GM21529 (cell line): ENCODE results near the gene SIAH2.

Experiments used
- ATAC-seq: cut with Tn5 transposase; IDR thresholded peaks from one replicate; pipeline ENCODE4 v1.9.1; 2021; ENCODE audit not compliant: unreplicated experiment

The SIAH2 gene

DNA sequence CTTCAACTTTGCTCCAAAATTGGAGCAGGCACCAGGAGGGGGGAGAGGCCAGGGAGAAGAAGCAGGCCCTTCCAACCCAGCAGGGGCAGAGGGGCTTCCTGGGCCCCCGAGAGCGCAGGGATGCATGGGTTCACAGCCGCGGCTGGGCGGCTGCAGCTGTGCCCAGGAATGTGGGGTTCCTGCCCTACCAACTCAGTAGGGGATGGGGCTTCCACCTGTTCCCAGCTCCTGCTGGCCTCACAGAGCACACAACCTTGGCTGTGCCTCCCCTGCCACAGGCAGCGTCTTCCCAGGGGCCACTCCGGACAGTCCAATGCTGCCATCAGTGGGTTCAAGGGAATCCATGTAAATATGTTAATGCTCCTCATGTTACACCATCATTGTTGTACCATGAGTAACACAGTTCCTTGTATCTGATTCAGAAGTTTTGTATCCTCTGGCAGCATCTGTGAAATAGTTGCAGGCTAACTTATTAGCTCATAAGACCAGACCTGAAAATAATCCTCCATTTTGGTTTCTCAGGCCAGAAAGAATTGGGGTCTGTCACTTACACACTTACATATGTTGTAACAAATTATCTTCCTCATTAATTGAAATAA, 12.1 kb upstream of the SIAH2 start:
- no peak for ATAC-seq

DNA sequence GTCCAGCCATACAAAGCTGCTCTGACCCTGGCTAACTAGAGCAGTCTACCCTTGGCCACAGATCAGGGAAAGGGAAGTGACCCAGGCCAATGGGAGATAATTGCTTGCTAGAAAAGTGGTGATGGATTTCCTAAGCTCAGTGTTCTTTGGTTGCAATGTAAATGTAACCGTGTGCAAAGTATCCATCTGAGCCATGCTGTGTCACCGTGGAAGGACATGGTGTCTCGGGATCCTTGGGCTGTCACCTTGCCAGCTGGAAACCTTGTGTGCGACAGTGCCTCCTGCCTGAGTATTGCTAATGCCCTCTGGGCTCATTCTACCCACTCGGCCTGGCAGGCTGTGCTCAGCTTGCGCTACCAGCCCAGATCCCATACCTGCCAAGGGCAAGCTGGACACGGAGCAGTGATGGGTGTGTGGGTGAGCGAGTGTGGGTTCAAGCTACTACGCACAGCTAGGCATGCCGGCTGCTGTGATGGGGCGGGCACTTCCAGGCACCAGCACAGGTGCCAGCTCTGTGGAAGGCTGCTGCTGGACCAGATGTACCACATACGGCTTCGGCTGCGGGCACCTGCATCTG, 10.7 kb upstream of the SIAH2 start:
- ATAC-seq = no peak

DNA sequence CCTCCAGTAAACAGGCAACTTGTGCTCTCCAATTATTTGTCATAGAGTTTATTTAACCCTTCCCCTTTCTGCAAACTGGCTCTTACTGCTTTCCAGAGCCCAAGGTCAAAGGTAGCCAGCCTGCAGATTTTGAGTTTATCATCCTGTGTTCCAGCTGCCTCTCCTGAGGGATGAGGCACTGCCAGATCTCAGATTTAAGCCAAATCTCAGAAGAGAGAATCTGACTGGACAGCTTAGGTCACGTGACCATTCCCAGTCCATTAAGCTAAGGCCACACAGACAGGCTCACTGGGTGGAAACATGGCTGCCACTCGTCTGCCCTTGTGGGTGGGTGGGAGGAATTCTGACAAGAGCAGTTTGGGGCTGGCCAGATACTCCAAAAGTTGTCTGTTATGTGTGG, 8.6 kb upstream of the SIAH2 start:
- ATAC-seq = no peak

DNA sequence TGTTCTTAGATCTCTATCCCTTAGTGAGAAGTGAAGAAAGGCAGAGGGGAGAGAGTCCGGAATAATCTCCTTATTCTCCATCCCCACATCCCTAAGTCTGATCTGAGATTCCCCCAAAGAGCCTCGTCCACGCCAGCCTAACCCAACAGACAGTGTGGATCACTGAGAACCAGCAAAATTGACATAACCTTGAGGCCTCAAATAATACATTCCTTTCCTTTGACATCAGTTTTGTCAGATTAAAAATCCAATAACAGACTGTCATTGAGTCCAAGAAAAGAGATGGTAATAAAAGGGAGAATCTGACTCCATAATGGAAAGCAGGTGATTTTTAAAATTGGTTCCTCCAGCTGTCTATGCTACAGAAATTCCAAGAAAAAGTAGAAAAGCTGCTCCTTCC, 7.7 kb upstream of the SIAH2 start:
- ATAC-seq = no peak

DNA sequence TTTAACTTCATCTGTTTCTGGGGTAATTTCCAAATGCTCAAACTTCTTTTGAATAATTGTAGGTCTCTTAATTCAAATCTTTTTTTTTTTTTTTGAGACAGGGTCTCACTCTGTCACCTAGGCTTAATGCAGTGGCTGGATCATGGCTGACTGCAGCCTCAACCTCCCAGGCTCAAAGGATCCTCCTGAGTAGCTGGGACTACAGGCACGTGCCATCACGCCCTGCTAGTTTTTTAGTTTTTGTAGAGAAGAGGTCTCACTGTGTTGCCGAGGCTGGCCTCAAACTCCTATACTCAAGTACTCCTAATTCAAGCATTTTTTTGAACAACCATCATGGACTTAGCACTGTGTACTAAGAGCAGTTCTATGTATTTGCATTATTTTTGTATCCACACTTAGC, 3.8 kb upstream of the SIAH2 start:
- no peak for ATAC-seq

DNA sequence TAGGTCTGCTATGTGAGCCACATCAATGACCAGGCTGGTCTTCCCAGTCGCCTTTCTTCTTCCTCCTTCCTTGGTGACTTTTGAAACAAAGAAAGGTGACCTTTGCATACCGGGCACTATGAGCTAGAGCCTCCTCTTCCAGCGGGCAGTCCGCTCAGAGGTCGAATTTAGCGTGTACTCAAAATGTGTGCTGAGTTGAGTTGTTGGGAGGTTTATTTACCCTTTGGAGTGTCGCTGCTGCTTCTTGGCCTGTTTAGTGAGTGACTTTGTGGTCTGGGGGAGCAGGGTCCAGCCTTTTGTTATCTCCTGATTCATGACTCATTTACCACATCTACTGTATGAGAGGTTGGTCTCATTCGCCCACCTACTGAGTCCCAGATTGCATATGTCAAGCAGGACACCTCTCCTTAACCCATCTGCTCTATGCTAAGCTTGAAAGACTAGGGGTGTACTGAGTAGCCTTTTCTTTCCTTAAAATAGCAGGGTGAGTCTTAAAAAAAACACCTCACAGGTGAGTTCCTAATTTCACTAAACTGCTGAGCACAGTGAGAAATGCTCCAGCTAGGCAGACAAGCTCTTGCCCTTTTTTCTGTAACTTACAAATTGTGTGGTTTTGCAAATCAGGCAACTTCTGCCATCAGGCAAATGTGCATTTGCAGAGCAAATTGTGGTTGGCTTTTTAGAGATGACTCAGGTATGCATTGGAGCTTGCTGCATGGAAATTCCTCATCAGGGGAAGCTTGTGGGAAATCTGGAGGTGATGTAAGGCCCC, 3.2 kb upstream of the SIAH2 start:
- peak; percentile 20 for ATAC-seq

DNA sequence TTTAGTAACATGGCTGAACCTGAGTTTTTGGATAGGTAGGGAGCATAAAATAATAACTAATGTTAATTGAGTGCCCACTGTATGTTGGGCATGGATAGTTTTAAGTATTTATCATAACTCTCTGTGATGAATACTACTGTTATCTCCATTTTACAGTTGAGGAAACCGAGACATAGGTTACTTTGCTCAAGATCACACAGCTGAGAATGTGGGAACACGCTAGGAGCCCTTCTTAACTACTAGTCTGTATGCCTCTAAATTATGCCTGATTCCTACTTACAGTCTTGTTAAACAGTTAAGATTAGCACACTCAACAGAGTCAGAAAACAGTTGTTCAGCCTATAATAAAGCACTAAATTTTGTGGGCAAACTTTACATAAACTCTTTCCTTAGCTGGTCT, 2.0 kb upstream of the SIAH2 start:
- ATAC-seq = no peak

DNA sequence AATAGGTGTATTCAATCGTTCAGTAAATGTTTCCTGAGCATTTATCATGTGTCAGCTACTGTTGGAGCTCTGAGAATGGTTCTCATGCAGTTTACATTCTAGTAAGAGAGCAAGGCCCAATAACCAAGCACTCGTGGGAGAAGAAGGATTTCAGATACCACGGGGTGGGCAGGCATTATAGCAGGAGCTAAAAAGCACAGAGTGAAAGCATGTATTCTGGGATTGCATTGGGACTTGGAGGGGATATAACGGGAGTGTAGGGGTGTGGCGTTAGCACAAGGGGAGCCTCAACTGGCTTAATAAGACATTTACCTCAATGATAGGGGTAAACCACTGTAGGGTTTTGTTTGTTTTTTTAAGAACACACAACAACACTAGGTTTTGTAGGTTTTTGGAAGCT, 1.6 kb upstream of the SIAH2 start:
- no peak for ATAC-seq

DNA sequence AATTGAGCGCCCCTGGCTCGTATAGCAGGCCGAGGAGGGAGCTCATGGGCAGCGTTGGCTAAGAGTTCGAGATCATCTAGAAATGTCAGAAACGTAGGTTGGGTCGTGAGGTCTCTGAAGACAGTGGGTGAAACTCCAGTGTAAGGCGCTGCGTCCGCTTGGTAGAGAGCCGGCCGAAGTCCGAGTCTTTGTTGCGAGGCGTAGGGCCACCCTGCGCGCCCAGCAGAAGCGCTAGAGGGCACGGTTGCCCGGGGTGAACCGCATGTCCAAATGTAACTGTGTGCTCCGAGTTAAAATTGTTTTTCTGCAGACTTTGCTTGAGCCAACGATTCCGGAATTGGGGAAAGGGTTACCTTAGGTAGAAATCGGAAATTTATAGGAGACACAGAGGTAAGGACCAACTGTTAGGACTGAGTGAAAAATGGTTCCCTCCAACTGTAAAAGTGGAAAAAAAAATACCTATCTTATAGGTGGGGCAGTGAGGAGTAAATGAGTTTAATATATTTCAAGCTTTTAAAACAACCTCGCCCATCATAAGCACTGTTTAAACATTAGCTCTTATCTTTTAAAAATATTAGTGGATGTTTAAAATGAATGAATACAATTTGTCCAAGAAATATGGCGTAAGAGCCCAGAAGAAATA, 993 bp upstream of the SIAH2 start:
- peak; percentile 16 for ATAC-seq

DNA sequence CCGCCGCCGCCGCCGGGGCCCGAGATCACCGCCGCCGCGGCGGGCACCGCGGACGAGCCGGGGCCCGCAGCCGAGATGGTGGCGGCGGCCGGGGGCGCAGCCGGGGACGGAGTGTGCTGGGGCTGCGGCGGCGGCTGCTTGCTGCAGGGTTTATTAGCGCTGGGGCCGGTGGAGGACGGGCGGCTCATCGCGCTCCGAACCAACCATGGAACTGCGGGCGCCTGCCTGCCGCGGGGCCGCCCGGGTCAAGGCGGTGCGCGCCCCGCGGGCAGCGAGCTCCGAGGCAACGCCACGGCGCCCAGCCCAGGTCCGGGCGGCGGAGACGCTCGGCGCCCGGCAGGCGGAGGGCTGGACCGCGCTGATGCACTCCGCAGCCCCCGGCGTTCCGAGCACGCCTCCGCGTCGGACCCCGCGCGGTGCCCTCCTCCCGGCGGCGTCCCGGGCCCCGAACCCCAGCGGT, 277 bp downstream of the SIAH2 start:
- ATAC-seq = peak; percentile 3

DNA sequence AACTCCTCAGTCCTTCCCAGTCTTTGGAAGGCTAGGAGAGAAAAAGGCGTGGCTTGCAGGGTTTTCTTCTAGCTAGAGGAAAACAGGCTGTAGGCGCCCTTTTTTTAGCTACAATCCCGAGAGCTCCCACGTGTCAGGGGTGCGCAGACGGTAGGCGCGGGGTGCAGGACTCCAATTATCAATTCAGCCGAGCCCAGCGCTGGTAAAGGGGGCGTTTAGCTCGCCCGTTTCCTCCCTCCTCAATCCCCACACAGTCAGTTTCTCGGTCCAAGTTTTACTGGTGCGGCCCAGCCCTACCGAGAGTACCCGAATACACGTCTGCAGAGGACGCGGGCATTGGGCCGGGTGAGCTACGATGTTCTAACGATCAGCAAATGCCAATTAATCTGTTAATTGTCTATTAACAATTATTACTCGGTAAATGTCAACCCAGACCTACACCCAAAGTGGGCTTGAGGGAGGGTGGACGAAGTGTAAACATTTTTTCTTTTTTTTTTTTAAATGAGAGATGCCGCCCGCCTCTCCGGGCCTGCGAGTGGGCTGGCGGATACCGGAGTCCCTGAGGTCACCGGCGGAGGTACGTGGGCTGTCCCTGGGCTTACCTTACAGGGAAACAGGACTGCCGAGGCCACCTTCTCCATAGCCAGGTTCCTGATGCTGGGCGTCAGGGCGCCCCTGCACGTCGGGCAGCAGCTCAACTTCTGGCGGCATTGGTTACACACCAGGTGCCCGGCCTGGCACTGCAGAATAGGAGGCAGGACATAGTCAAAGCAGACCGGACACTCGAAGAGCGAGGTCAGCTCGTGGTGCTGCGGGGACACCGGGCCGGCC, 923 bp downstream of the SIAH2 start:
- no peak for ATAC-seq

DNA sequence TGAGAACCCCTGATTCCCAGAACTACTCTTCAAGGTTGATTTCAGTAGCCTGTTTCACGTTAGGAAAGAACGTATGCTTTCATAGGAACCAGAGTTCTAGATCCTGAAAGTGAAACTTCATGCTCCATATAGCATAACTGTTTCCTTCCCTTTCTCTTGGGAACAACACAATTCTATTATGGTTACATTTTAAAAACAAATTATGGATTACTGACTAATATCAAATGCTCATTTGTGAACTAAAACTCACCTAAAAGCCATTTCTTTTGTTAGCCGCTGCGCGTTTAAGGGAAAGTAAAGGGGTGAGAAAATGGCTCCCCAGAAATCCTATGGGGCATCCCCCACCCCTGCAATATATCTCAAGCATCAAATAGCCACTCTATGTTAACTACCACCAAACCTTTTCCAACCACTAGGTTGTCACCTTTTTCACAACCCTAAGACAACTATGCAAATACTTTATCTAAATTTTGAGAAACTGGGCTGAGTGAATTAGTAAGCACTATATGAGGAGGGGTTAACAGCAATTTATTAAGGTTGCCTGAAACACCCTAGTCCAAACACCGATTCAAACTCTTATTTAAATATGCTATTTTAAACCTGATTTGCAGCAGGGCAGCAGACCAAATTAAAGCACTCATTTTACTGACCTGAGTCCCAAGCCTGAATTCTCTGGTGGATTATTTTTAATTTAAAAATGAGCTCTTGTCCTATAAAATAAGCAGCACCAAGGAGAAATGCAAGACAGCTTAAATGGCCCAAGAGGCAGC, 2.4 kb downstream of the SIAH2 start:
- peak; percentile 37 for ATAC-seq

DNA sequence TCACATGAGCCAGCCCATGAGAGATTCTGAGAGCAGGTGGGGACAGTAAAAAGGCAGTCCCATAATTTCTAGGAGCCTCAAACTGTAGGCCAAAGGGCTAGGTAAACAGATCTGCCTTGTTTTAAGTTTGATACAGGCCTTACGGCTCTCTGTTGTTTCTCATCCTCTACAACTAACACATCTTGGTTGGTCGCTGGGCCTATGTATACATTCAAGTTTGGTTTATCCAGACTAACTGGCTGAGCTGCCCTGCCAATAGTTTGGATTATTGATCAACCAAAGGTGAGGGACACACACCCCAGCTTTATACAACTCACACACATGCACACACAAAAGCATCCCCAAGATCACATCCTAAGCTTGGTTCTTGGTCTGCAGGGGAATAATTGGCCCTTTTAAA, 3.0 kb downstream of the SIAH2 start:
- no peak for ATAC-seq

DNA sequence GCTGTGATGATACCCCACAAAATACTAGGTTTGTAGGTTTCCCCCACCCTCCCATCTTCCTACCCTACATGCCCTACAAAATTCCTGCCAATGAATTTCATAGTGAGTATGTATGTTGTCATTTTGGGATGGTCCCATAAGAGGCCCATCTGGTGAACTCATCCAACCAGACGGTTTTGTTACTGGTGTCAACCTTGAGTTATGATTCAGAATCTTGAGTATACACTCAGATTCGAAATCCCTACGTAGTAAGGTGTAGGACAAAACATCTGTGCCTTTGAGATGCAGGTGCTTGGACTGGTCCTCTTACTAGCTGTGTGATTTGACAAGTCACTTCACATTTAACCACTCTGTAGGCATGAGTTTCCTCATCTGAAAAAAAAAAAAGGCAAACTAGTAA, 3.6 kb downstream of the SIAH2 start:
- ATAC-seq = no peak

DNA sequence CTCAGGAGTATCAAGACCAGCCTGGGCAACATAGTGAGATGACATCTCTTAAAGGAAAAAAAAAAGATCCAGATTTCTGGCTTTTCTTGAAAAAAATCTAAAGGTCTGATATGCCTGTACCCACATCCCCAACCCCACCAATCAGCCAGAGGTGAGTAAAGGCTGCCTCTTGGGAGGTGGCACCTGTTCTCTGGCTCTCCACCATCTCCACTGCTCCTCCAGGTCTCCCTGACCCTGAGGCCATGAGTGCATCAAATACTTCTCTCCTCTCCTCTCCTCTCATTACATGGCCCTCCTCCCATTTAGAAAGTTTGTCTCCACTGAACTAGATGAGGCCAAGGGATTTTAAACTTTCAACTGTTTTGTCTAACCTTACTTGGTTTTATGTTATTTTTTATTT, 5.2 kb downstream of the SIAH2 start:
- no peak for ATAC-seq

DNA sequence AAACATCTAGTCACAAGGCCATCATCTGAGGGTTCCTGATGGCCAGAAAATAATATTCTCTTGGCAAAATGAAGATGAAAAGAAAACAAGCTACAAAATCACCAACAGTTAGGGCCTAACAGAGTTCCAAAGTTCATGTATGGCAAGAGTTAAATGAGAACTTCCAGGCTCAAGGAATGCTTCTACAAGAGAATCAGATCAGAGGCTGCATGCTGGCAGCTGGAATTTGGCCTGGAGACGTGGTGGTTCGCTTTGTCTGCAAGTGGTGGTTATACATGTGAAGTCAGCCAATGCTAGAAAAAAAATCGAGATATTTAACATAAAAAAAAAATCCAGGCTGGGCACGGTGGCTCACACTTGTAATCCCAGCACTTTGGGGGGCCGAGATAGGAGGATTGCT, 5.6 kb downstream of the SIAH2 start:
- no peak for ATAC-seq

DNA sequence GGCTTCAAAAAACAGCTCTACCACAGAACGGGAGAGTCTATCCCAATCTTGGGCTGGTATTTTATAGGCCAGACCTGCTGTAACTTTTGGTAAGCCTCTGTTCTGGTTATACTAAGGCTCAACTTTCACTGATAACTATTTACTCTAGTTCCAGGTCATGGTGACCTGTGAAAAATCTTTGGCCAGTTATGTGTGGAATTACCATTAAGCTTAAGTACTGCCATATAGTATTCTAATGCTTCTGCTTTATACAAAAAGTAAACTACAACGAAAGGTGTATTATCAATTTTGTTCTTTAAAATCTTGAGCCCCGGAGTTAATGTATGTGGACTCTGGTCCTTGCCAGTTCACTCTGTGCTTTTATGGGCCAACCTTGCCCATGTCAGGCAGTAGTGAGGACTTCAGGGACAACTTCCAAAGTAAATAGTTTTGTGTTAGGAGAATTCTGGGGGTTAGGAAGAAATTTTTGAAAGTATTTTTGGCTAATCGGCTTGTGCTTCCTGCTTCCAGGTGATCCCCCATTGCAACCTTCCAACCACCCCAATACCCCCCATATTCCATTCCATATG, 6.4 kb downstream of the SIAH2 start:
- ATAC-seq = no peak

DNA sequence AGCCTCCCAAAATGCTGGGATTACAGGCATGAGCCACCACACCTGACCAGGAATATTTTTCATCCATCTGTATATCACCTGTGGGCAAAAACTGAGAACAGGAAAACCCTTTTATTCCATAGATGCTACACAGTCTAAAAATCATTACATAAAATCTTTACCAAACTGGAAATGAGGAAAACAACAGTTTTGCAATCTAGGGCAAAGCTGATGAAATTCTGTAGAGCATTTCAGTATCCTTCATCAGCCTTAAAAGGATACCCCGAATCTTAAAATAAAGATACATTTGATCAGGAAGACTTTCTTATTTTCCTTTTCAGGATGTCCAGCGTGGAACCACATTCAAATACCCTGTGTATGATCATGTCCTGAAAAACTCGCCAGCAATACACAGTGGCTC, 7.1 kb downstream of the SIAH2 start:
- ATAC-seq = no peak

DNA sequence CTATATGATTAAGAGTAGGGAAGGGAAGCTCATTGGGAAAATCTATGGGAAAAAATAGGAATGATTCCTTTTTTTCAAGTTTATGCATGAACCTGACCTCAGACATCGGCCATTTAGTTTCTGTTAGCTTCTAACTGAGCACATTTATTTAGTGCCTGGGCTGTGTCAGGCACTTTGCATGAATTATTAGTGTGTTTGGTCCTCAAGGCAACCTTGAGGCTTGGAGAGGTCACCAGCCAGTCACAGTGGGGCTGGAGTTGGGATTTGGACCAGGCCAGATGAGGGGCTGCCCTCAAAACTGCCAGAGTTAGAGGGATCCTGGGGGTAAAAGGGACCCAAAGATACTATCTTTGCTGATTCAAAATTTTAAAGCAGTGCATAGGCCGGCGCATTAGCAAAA, 8.1 kb downstream of the SIAH2 start:
- ATAC-seq = no peak

DNA sequence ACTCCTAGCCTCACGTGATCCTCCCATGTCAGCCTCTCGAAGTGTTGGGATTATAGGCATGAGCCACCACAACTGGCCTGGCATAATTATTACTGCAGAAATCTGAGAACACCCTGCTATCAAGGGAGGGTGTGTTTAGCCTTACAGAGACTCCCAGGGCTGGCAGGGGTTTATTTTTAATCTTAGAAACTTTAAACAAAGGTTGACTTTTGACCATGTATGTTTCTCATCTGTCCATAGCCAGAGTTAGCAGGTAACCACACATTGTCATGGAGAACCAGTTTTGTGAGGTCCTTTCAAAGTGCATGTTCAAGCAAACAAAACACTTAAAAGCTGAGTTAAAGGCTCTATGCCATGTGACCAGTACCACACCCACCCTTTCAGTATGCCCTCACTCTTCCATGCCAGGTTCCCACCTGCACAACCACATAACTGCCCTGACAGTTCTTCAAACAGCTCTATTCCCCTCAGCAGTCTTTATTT, 11.1 kb downstream of the SIAH2 start:
- ATAC-seq = no peak
